Nephron progenitor cell (in vitro differentiated cells): Measurements from ENCODE around the gene LRRC45.
"Not testable (repeated sequence)": the region's sequence is repeated elsewhere in the genome, so short reads cannot be mapped to it uniquely, and the experiment has no call there.

ENCODE experiments used
- DNase-seq: peaks from one replicate; pipeline ENCODE4 v3.0.0; 2021
- H3K27ac Mint-ChIP-seq: 2 replicates; pipeline ENCODE4 v1.8.0; 2021; ENCODE audit warnings: mild to moderate bottlenecking, moderate library complexity, mixed read lengths
- H3K27me3 Mint-ChIP-seq: 2 replicates; pipeline ENCODE4 v1.8.0; 2021; ENCODE audit warnings: mild to moderate bottlenecking, low read depth, mixed read lengths; ENCODE audit not compliant: poor library complexity
- H3K36me3 Mint-ChIP-seq: 2 replicates; pipeline ENCODE4 v1.8.0; 2021; ENCODE audit warnings: low read depth, mixed read lengths
- H3K4me1 Mint-ChIP-seq: 2 replicates; pipeline ENCODE4 v1.8.0; 2021; ENCODE audit warnings: mixed read lengths
- H3K4me3 Mint-ChIP-seq: 2 replicates; pipeline ENCODE4 v1.8.0; 2021; ENCODE audit warnings: mild to moderate bottlenecking, moderate library complexity, mixed read lengths
- H3K9me3 Mint-ChIP-seq: 2 replicates; pipeline ENCODE4 v1.8.0; 2021; ENCODE audit warnings: mild to moderate bottlenecking, moderate library complexity, mixed read lengths
- TF ChIP-seq, protein P1 (sequence below): fragments of 200-600 bp; sonication (generic); IDR thresholded peaks from 2 replicates; pipeline ENCODE4 v1.5.0; 2021; ENCODE audit warnings: antibody characterized with exemption

The LRRC45 gene

DNA sequence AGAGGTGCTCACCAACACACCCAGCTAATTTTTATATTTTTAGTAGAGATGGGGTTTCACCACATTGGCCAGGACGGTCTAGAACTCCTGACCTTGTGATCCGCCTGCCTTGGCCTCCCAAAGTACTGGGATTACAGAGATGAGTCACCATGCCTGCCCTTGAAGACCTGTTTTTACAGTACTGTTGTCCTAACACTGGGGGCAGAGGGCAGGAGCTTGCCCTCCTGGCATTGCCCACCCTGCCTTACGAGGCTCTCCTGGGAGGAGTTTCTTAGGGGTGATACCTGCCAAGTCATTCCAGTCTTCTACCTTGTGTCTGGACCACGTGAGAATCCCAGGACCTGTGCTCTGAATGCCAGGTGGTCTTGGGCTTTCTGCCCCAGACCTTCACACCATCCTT lies 43.0 kb upstream of the LRRC45 start:
- Mint-ChIP-seq H3K9me3 (peaks cover 1% of the 10 kb centered on the region), H3K27ac (no peak overlapping the region), H3K36me3 (peaks cover 22% of the 10 kb centered on the region), H3K27me3 (peaks cover 9% of the 10 kb centered on the region), H3K4me1 (peaks cover 43% of the 10 kb centered on the region), H3K4me3 (peak overlapping the region; percentile 77)
- no peak for DNase-seq
- TF ChIP-seq, protein P1, sequence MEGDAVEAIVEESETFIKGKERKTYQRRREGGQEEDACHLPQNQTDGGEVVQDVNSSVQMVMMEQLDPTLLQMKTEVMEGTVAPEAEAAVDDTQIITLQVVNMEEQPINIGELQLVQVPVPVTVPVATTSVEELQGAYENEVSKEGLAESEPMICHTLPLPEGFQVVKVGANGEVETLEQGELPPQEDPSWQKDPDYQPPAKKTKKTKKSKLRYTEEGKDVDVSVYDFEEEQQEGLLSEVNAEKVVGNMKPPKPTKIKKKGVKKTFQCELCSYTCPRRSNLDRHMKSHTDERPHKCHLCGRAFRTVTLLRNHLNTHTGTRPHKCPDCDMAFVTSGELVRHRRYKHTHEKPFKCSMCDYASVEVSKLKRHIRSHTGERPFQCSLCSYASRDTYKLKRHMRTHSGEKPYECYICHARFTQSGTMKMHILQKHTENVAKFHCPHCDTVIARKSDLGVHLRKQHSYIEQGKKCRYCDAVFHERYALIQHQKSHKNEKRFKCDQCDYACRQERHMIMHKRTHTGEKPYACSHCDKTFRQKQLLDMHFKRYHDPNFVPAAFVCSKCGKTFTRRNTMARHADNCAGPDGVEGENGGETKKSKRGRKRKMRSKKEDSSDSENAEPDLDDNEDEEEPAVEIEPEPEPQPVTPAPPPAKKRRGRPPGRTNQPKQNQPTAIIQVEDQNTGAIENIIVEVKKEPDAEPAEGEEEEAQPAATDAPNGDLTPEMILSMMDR, result no peak

DNA sequence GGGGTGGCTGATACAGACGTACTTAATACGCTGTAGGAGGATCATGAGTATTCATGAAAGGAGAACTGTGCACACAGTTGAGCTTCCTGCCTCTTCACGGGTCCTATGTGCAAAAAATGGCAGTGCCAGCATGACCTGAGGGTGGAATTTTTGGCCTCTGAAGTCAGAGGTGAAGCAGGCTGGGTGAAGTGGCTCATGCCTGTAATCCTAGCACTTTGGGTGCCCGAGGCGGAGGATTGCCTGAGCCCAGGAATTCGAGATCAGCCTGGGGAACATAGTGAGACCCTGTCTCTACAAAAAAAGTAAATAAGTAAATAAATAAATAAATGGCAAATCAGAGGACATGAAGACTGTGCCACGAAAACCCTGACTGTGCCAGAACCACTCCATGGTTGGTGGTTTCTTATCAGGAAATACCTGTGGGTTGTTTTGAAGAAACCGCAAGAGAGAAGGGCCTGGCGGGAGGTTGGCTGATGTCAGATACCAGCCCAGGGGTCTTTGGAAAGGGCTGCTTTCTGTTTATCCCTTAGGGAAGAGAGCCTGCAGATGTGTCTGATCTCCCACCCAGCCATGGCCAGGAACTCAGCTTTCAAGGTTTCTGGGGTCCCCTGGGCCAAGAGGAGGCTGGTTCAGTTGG lies 42.3 kb upstream of the LRRC45 start:
- Mint-ChIP-seq H3K9me3 (no peaks in the 10 kb centered on the region), H3K36me3 (peaks cover 24% of the 10 kb centered on the region), H3K4me1 (peaks cover 45% of the 10 kb centered on the region), H3K27me3 (peaks cover 8% of the 10 kb centered on the region), H3K4me3 (no peak overlapping the region), H3K27ac (no peak overlapping the region)
- TF ChIP-seq, protein P1, result no peak
- no peak for DNase-seq

DNA sequence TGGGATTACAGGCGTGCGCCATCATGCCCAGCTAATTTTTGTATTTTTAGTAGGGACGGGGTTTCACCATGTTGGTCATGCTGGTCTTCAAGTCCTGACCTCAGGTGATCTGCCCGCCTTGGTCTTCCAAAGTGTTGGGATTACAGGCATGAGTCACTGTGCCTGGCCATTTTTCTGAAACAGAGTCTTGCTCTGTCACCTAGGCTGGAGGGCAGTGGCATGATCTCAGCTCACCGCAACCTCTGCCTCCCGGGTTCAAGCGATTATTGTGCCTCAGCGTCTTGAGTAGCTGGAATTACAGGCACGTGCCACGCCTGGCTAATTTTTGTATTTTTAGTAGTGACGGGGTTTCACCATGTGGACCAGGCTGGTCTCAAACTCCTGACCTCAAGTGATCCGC lies 41.6 kb upstream of the LRRC45 start:
- H3K36me3 Mint-ChIP-seq, result peaks cover 26% of the 10 kb centered on the region
- not testable (repeated sequence) for DNase-seq, H3K27ac Mint-ChIP-seq, H3K4me3 Mint-ChIP-seq, H3K27me3 Mint-ChIP-seq, H3K9me3 Mint-ChIP-seq
- H3K4me1 Mint-ChIP-seq, result peaks cover 38% of the 10 kb centered on the region

DNA sequence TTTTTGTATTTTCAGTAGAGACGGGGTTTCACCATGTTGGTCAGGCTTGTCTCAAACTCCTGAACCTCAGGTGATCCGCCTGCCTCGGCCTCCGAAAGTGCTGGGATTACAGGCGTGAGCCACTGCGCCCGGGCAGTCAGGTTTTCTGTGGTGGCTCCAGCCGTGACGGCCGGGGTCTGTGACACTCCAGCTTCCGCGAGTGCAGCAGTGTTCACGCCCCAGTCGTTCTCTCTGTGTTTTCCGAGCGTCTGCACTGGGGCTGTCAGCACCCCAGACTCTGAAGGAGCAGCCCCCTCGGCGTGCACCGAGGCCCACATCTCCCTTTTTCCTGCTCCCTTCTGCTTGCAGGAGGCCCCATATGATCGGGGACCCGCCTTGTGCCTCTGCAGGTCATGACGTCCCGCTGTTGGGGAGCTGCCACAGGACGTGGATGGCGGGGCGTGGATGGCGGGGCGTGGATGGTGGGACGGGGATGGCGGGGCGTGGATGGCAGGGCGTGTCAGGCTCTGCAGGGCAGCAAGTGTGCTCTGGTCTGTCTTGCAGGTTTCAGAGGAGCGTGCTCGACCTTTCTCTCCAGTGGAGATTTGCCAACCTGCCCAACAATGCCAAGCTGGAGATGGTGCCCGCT lies 40.0 kb upstream of the LRRC45 start:
- no peak overlapping the region for H3K27ac Mint-ChIP-seq
- no peaks in the 10 kb centered on the region for H3K9me3 Mint-ChIP-seq
- peaks cover 31% of the 10 kb centered on the region for H3K36me3 Mint-ChIP-seq
- no peak for DNase-seq
- TF ChIP-seq, protein P1, result no peak
- peaks cover 33% of the 10 kb centered on the region for H3K4me1 Mint-ChIP-seq
- peaks cover 2% of the 10 kb centered on the region for H3K27me3 Mint-ChIP-seq
- H3K4me3 Mint-ChIP-seq, result no peak overlapping the region

DNA sequence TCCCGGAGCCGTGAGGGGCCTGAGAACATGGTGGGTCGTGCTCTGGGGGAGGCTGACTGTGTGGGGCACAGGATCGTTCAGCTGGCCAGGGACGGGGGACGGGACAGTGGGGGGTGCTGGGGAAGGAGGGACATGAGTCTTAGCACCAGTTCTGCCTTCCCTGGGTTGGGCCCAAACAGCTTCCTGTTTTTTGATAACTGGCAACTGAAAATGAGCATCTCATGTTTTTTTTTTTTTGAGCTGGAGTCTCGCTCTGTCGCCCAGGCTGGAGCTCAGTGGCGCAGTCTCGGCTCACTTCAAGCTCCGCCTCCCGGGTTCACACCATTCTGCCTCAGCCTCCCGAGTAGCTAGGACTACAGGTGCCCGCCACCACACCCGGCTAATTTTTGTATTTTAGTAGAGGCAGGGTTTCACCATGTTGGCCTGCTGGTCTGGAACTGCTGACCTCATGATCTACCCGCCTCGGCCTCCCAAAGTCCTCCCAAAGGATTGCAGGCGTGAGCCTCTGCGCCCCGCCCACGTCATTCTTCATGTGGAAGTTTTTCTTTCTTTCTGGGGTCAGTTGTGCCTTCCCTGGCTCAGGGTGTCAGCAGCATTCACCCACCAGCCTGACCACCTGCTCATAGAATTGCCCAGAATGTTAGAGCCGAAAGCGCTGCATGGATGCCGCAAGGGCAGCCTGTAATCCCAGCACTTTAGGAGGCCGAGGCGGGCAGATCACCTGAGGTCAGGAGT lies 39.3 kb upstream of the LRRC45 start:
- Mint-ChIP-seq H3K9me3 (no peaks in the 10 kb centered on the region), H3K27me3 (peaks cover 2% of the 10 kb centered on the region), H3K27ac (no peak overlapping the region), H3K4me3 (no peak overlapping the region), H3K36me3 (peaks cover 31% of the 10 kb centered on the region), H3K4me1 (peaks cover 28% of the 10 kb centered on the region)
- TF ChIP-seq, protein P1, result no peak
- DNase-seq, result no peak

DNA sequence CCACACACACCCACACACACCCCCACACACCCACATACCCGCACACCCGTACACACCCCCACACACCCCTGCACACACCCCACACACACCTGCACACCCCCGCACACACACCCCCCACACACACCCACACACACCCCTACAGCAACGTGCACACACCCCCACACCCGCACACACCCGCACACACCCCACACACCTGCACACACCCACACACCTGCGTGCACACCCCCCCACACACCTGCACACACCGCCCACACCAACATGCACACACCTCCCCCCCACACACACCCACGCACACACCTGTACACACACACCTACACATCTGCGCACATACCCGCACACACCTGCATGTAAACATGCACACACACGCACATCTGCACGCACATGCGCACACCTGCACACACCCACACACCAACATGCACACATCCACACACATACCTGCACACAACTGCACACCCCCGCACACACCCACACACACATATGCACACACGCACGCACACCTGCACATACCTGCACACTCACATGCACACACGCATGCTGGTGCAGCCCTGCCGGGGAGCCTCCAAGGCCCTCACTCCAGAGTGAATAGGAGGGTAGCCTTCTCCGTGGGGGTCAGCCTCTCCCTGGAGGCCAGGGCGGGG lies 38.2 kb upstream of the LRRC45 start:
- TF ChIP-seq, protein P1, result no peak
- H3K9me3 Mint-ChIP-seq, result no peaks in the 10 kb centered on the region
- H3K27ac Mint-ChIP-seq, result peak overlapping the region; percentile 23
- no peak overlapping the region for H3K4me3 Mint-ChIP-seq
- peaks cover 24% of the 10 kb centered on the region for H3K4me1 Mint-ChIP-seq
- peaks cover 31% of the 10 kb centered on the region for H3K36me3 Mint-ChIP-seq
- H3K27me3 Mint-ChIP-seq, result peaks cover 2% of the 10 kb centered on the region
- no peak for DNase-seq
